Bronchus fibroblast of lung (primary cell): ENCODE results near the gene FOXB1. TPM values are rescaled to one million over a fixed set of nuclear protein-coding genes. Genes with fewer than 3 reads are reported as not detected.

Experiments used
- total RNA-seq: library from RNA; depleted of rRNA; stranded (reverse); fragments of >200 nt; gene quantifications from 2 replicates; pipeline ENCODE4 v1.2.3, GENCODE V29; 2015

Gene FOXB1
- total RNA-seq, result not detected in 2 replicates

DNA sequence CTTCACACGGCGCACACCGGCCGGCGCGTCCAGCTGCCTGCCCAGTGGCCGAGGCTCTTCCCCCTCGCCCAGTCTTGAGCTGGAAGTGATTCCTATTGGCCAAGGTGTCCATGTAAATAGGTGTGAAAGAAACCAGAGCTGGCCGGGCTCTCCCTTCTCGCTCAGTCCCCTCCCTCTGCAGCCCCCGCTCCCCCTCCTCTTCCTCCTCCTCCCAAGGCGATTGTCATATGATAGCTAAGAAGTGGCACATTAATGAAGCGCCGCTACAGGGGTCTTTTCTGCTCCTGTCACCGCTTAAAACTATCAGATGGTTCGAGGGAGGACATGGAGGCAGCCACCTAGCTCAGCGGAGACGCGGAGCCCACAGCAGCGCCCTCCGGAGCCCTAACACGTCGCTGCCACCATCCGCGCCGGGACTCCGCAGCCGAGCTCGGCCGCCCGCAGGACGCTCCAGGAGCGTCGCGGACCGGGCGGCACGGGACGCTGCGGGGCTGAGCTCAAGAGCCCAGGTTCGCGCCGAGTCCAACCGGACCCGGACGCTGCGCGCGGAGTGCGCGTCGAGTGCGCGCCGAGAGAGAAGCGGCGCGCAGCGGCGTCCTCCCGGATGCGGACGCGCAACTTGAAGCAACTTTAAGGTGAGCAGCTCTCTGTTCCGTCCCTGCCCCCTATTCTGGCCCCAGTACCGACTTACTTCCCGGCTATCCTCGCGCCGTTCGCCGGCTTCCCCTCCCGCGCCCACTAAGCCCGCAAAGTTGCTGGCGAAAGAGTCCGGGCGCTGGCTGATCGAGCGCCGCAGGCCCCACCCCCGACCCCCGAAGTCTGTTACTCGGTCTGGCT is at the start of gene FOXB1:
Gene FOXB1 (plus strand): TSS at position 303 of the 837 bp plus-strand sequence. CDS start 653 bp downstream, outside the sequence.

